HEK293 (cell line): ENCODE results near the gene AMPH.
"Not testable (repeated sequence)": the region's sequence is repeated elsewhere in the genome, so short reads cannot be mapped to it uniquely, and the experiment has no call there.

Experiments used
- CTCF ChIA-PET: fragments of 350-600 bp; formaldehyde crosslinking; extraction: SDS; loops from one replicate; lab custom pipeline; 2021; ENCODE audit warnings: antibody characterized with exemption; lab: Yijun Ruan, JAX
- POLR2A ChIA-PET: fragments of 300-600 bp; formaldehyde crosslinking; extraction: SDS; loops from one replicate; lab custom pipeline; 2020; ENCODE audit warnings: antibody characterized with exemption, inconsistent platforms; lab: Yijun Ruan, JAX
- H3K27ac ChIP-seq: fragments of 200-500 bp; sonication (Bioruptor generic); 2 replicates; pipeline ENCODE4 v1.5.1; 2014; ENCODE audit warnings: low read depth, low read length, control low read depth, inconsistent platforms; ENCODE audit errors: extremely low read depth
- H3K36me3 ChIP-seq, 2 experiments: fragments of 200-500 bp in 1 of 2; sonication (Bioruptor generic) in 1 of 2; 1 replicate in 1 of 2; 2 replicates in 1 of 2; pipeline ENCODE4 v1.5.1; 2014 to 2017; ENCODE audit warnings: inconsistent platforms in 2 of 2, low read length in 2 of 2; ENCODE audit not compliant: control insufficient read depth in 2 of 2, insufficient read depth in 1 of 2
- H3K4me1 ChIP-seq: fragments of 200-500 bp; sonication (Bioruptor generic); 2 replicates; pipeline ENCODE4 v1.5.1; 2014; ENCODE audit warnings: mild to moderate bottlenecking, low read length, inconsistent platforms; ENCODE audit not compliant: control insufficient read depth, insufficient read depth
- H3K4me3 ChIP-seq: 2 replicates; pipeline ENCODE4 v1.5.1; 2011; ENCODE audit warnings: low read depth, mild to moderate bottlenecking, control low read depth, low read length, moderate library complexity
- H3K9me3 ChIP-seq: fragments of 200-500 bp; sonication (Bioruptor generic); 2 replicates; pipeline ENCODE4 v1.5.1; 2014; ENCODE audit warnings: low read depth, low read length, inconsistent platforms; ENCODE audit not compliant: control insufficient read depth, insufficient read depth
- SP3 ChIP-seq: fragments of 450-650 bp; formaldehyde crosslinking; IDR thresholded peaks from 2 replicates; pipeline ENCODE4 v1.5.1; 2016; ENCODE audit warnings: missing biosample characterization, missing genetic modification characterization
- SP7 ChIP-seq: fragments of 450-650 bp; formaldehyde crosslinking; IDR thresholded peaks from 2 replicates; pipeline ENCODE4 v1.5.1; 2016; ENCODE audit warnings: missing biosample characterization, missing genetic modification characterization
- ZBTB17 ChIP-seq: fragments of 450-650 bp; formaldehyde crosslinking; IDR thresholded peaks from 2 replicates; pipeline ENCODE4 v1.5.1; 2016; ENCODE audit warnings: missing biosample characterization, missing genetic modification characterization
- ZIC2 ChIP-seq: fragments of 450-650 bp; formaldehyde crosslinking; IDR thresholded peaks from 2 replicates; pipeline ENCODE4 v1.5.1; 2016; ENCODE audit warnings: missing biosample characterization, missing genetic modification characterization
- ZNF280C ChIP-seq: fragments of 450-650 bp; formaldehyde crosslinking; IDR thresholded peaks from 2 replicates; pipeline ENCODE4 v1.5.1; 2016; ENCODE audit warnings: missing biosample characterization, missing genetic modification characterization
- ZNF324 ChIP-seq: fragments of 450-650 bp; formaldehyde crosslinking; IDR thresholded peaks from 2 replicates; pipeline ENCODE4 v1.5.1; 2016; ENCODE audit warnings: missing biosample characterization, missing genetic modification characterization
- ZNF335 ChIP-seq: fragments of 450-650 bp; formaldehyde crosslinking; conservative IDR thresholded peaks from 2 replicates; pipeline ENCODE4 v1.5.1; 2016; ENCODE audit warnings: missing biosample characterization, missing genetic modification characterization
- ZNF341 ChIP-seq: fragments of 450-650 bp; formaldehyde crosslinking; IDR thresholded peaks from 2 replicates; pipeline ENCODE4; 2016; ENCODE audit warnings: low read depth, missing biosample characterization, missing genetic modification characterization
- ZNF639 ChIP-seq: fragments of 450-650 bp; formaldehyde crosslinking; IDR thresholded peaks from 2 replicates; pipeline ENCODE4 v1.5.1; 2016; ENCODE audit warnings: missing biosample characterization, missing genetic modification characterization
- ZSCAN30 ChIP-seq: fragments of 450-650 bp; IDR thresholded peaks from 2 replicates; pipeline ENCODE4 v1.5.1; 2018; ENCODE audit warnings: missing biosample characterization, mild to moderate bottlenecking, missing genetic modification characterization, moderate library complexity
- TF ChIP-seq, protein P1 (sequence below): fragments of 450-650 bp; formaldehyde crosslinking; IDR thresholded peaks from 2 replicates; pipeline ENCODE4 v1.5.1; 2016; ENCODE audit warnings: missing biosample characterization, missing genetic modification characterization
- TF ChIP-seq, protein P2 (sequence below): fragments of 450-650 bp; formaldehyde crosslinking; IDR thresholded peaks from 2 replicates; pipeline ENCODE4 v1.5.1; 2017; ENCODE audit warnings: missing biosample characterization, missing genetic modification characterization

Gene AMPH

GRCh38 chr7:38341172-38341705 is 289.9 kb downstream of the AMPH start:
- H3K4me3 ChIP-seq, H3K27ac ChIP-seq, H3K9me3 ChIP-seq, H3K36me3 ChIP-seq, POLR2A ChIA-PET, H3K4me1 ChIP-seq: not testable (repeated sequence)
- TF ChIP-seq, protein P1, sequence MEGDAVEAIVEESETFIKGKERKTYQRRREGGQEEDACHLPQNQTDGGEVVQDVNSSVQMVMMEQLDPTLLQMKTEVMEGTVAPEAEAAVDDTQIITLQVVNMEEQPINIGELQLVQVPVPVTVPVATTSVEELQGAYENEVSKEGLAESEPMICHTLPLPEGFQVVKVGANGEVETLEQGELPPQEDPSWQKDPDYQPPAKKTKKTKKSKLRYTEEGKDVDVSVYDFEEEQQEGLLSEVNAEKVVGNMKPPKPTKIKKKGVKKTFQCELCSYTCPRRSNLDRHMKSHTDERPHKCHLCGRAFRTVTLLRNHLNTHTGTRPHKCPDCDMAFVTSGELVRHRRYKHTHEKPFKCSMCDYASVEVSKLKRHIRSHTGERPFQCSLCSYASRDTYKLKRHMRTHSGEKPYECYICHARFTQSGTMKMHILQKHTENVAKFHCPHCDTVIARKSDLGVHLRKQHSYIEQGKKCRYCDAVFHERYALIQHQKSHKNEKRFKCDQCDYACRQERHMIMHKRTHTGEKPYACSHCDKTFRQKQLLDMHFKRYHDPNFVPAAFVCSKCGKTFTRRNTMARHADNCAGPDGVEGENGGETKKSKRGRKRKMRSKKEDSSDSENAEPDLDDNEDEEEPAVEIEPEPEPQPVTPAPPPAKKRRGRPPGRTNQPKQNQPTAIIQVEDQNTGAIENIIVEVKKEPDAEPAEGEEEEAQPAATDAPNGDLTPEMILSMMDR (tag by site-specific recombination) = peak; percentile 71
- TF ChIP-seq ZIC2 (tag by site-specific recombination) = peak; percentile 57
- CTCF ChIA-PET = interaction anchor here (0.6 to 2.0 kb wide), 7 partner anchors 10 to 442 kb away, joined by 3 to 6 read pairs (median 4); no protein-coding TSS in a partner anchor

GRCh38 chr7:38339953-38340819 is 291.0 kb downstream of the AMPH start:
- H3K4me1 ChIP-seq = no peaks in the 10 kb centered on the region
- TF ChIP-seq SP7 (tag by site-specific recombination) = no peak
- TF ChIP-seq, all 188 proteins: peak for 0
- no peaks in the 10 kb centered on the region for H3K9me3 ChIP-seq
- ChIA-PET POLR2A (interaction anchor here (0.7 kb wide), 1 partner anchor 733 kb away, joined by 10 read pairs; no protein-coding TSS in a partner anchor), CTCF (interaction anchor here (0.6 to 2.0 kb wide), 5 partner anchors 9 to 441 kb away, joined by 3 to 5 read pairs (median 4); no protein-coding TSS in a partner anchor)
- no peak overlapping the region for H3K4me3 ChIP-seq
- no peak overlapping the region for H3K27ac ChIP-seq
- no peaks in the 10 kb centered on the region for H3K36me3 ChIP-seq

- CTCF ChIA-PET = interaction anchor here (0.6 to 5.0 kb wide), 56 partner anchors 9 to 953 kb away, joined by 3 to 87 read pairs (median 7); no protein-coding TSS in a partner anchor
- not testable (repeated sequence) for H3K4me3 ChIP-seq, H3K36me3 ChIP-seq, H3K4me1 ChIP-seq, H3K27ac ChIP-seq, H3K9me3 ChIP-seq
- POLR2A ChIA-PET = interaction anchor here (0.9 to 1.1 kb wide), 3 partner anchors 14 to 158 kb away, joined by 3 read pairs; partner anchors contain the start of gene STARD3NL
Measured at GRCh38 chr7:38336148-38336515, 295.0 kb downstream of the AMPH start.

GRCh38 chr7:38335492-38336147 is 295.6 kb downstream of the AMPH start:
- Histone ChIP-seq H3K4me1 (no peaks in the 10 kb centered on the region), H3K9me3 (no peaks in the 10 kb centered on the region), H3K4me3 (no peak overlapping the region), H3K36me3 (no peaks in the 10 kb centered on the region), H3K27ac (no peak overlapping the region)
- ChIA-PET POLR2A (interaction anchor here (0.9 to 1.1 kb wide), 3 partner anchors 14 to 158 kb away, joined by 3 read pairs; partner anchors contain the start of gene STARD3NL), CTCF (interaction anchor here (0.6 to 5.0 kb wide), 71 partner anchors 9 to 1574 kb away, joined by 3 to 87 read pairs (median 6); partner anchors contain the start of gene TARP)
- 0 out of 2 replicates have a peak, but pooled peaks have one; percentile 16 for TF ChIP-seq ZNF335 (tag by site-specific recombination)
- TF ChIP-seq ZNF341 (tag by site-specific recombination) = no peak
- TF ChIP-seq SP3 = peak; percentile 32; the same call in 1 of the 2 replicates
- TF ChIP-seq ZNF324 = no peak
- TF ChIP-seq, protein P1 (tag by site-specific recombination) = peak; percentile 77
- TF ChIP-seq ZNF639 (tag by site-specific recombination) = no peak
- TF ChIP-seq, protein P2, sequence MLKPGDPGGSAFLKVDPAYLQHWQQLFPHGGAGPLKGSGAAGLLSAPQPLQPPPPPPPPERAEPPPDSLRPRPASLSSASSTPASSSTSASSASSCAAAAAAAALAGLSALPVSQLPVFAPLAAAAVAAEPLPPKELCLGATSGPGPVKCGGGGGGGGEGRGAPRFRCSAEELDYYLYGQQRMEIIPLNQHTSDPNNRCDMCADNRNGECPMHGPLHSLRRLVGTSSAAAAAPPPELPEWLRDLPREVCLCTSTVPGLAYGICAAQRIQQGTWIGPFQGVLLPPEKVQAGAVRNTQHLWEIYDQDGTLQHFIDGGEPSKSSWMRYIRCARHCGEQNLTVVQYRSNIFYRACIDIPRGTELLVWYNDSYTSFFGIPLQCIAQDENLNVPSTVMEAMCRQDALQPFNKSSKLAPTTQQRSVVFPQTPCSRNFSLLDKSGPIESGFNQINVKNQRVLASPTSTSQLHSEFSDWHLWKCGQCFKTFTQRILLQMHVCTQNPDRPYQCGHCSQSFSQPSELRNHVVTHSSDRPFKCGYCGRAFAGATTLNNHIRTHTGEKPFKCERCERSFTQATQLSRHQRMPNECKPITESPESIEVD (tag by site-specific recombination) = no peak
- no peak for TF ChIP-seq ZSCAN30 (tag by site-specific recombination)
- TF ChIP-seq ZBTB17 (tag by site-specific recombination) = peak; percentile 37; the same call in 1 of the 2 replicates
- no peak for TF ChIP-seq ZNF280C
- TF ChIP-seq SP7 (tag by site-specific recombination) = 0 out of 2 replicates have a peak, but pooled peaks have one; percentile 26
